Tibial artery (tissue), 4 donors: ENCODE data around the gene C10orf105.
A peak's percentile ranks its signal among the peaks of the same experiment; 100 is the strongest.

Experiments
- DNase-seq, 2 donors: peaks; one replicate each; pipeline ENCODE4 v3.0.0-alpha.2; 2019
- H3K27ac ChIP-seq, 2 donors: fragments of 200-600 bp; sonication (generic) in 1 of 2; 1 replicate in 1 of 2; 2 replicates in 1 of 2; pipeline ENCODE4 v1.5.1; 2018 to 2019; ENCODE audit warnings: mild to moderate bottlenecking in 1 of 2
- H3K27me3 ChIP-seq, 2 donors: fragments of 200-600 bp; sonication (generic) in 1 of 2; one replicate each; pipeline versions ENCODE4 v1.5.1 to v1.6.0; 2016 to 2019
- H3K36me3 ChIP-seq, 3 donors: fragments of 200-600 bp; sonication (generic) in 2 of 3; one replicate each; pipeline ENCODE4 v1.5.1; 2016 to 2019; ENCODE audit warnings: mild to moderate bottlenecking in 2 of 3
- H3K4me1 ChIP-seq, 4 donors: fragments of 200-600 bp; sonication (generic) in 2 of 4; 1 replicate in 3 of 4; 2 replicates in 1 of 4; pipeline ENCODE4 v1.5.1; 2016 to 2019
- H3K4me3 ChIP-seq, 2 donors: fragments of 200-600 bp; sonication (generic) in 1 of 2; 1 replicate in 1 of 2; 2 replicates in 1 of 2; pipeline ENCODE4 v1.5.1; 2018 to 2019; ENCODE audit warnings: mild to moderate bottlenecking in 2 of 2
- H3K9me3 ChIP-seq, 3 donors: fragments of 200-600 bp; sonication (generic) in 1 of 3; one replicate each; pipeline ENCODE4 v1.5.1; 2016 to 2019
- intact Hi-C: fragments of 100-400 bp; cut with DNase I; formaldehyde crosslinking; loops from one replicate; pipeline ENCODE4 v1.15.0; 2023; ENCODE audit warnings: low total_unique reads
- TF ChIP-seq, protein P1 (sequence below), 2 experiments: fragments of 200-600 bp in 1 of 2; fragments of 450-650 bp in 1 of 2; IDR thresholded peaks; one replicate each; pipeline ENCODE4 v1.5.1; 2017 to 2019; ENCODE audit warnings: antibody characterized with exemption in 2 of 2, mild to moderate bottlenecking in 1 of 2, moderate library complexity in 1 of 2

The C10orf105 gene

DNA sequence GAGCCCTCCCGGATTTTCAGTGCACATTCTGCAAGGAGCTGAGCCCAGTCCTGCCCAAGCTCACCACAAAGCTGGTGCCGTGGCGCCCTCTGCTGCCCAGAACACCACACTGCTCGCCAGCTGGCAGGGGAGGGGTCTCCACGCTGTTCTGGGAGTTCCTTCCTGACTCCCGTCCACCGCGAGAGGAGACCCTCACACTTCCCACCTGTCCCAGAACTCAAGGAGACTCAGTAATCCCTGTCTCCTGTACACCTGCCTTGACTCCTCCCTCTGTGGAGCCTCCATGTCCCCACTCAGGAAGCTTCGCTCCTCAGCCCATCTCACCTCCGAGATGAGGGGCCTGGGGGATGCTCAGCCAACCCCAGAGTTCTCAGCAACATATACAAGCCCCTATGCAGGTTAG is 11.3 kb downstream of the C10orf105 start:
- Histone ChIP-seq H3K27ac (no peak overlapping the region), H3K9me3 (no peaks in the 10 kb centered on the region), H3K4me1 (peaks cover 0 to 8% (median 8%) of the 10 kb centered on the region in 4 donors), H3K4me3 (no peak overlapping the region), H3K36me3 (no peaks in the 10 kb centered on the region), H3K27me3 (no peaks in the 10 kb centered on the region)
- DNase-seq, result no peak
- intact Hi-C loops, result loop anchor here (5.0 to 10.0 kb wide), 2 partner anchors 186 to 326 kb away; no protein-coding TSS in a partner anchor
- TF ChIP-seq, protein P1, sequence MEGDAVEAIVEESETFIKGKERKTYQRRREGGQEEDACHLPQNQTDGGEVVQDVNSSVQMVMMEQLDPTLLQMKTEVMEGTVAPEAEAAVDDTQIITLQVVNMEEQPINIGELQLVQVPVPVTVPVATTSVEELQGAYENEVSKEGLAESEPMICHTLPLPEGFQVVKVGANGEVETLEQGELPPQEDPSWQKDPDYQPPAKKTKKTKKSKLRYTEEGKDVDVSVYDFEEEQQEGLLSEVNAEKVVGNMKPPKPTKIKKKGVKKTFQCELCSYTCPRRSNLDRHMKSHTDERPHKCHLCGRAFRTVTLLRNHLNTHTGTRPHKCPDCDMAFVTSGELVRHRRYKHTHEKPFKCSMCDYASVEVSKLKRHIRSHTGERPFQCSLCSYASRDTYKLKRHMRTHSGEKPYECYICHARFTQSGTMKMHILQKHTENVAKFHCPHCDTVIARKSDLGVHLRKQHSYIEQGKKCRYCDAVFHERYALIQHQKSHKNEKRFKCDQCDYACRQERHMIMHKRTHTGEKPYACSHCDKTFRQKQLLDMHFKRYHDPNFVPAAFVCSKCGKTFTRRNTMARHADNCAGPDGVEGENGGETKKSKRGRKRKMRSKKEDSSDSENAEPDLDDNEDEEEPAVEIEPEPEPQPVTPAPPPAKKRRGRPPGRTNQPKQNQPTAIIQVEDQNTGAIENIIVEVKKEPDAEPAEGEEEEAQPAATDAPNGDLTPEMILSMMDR (IDR thresholded peaks at IDR 0.05), result peak; percentile 63 to 65

DNA sequence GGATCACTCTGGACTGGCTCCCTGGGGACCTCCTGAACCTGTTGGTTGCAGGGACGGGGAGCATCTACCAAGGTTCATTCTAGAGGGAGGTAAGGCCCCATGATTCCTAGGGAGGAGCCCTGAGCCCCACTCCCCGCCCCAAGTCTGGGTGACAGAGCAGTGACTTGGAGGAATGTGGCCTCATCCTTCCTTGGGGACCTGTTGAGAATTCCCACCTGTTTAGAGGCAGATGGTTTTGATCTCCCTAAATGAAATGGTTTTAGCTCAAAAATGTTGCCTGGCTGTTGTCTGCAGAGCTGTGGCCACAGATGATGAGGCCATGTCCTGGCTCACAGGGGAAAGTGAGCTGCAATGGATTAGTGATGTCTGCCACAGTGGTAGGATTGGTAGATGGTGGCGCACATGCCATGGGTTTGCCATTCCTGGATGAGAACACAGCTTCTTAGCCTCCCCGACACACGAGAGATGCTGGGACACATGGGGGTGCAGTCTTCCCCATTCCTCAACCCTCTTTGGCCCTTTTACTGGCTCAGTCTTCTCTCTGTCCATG is 12.3 kb downstream of the C10orf105 start:
- no peak overlapping the region for H3K4me3 ChIP-seq
- H3K27ac ChIP-seq, result no peak overlapping the region
- H3K4me1 ChIP-seq, result no peaks in the 10 kb centered on the region
- intact Hi-C loops, result loop anchor here (5.0 to 10.0 kb wide), 2 partner anchors 187 to 325 kb away; no protein-coding TSS in a partner anchor
- H3K9me3 ChIP-seq, result no peaks in the 10 kb centered on the region
- no peaks in the 10 kb centered on the region for H3K27me3 ChIP-seq
- TF ChIP-seq, protein P1 (IDR thresholded peaks at IDR 0.05), result no peak
- no peaks in the 10 kb centered on the region for H3K36me3 ChIP-seq
- no peak for DNase-seq

DNA sequence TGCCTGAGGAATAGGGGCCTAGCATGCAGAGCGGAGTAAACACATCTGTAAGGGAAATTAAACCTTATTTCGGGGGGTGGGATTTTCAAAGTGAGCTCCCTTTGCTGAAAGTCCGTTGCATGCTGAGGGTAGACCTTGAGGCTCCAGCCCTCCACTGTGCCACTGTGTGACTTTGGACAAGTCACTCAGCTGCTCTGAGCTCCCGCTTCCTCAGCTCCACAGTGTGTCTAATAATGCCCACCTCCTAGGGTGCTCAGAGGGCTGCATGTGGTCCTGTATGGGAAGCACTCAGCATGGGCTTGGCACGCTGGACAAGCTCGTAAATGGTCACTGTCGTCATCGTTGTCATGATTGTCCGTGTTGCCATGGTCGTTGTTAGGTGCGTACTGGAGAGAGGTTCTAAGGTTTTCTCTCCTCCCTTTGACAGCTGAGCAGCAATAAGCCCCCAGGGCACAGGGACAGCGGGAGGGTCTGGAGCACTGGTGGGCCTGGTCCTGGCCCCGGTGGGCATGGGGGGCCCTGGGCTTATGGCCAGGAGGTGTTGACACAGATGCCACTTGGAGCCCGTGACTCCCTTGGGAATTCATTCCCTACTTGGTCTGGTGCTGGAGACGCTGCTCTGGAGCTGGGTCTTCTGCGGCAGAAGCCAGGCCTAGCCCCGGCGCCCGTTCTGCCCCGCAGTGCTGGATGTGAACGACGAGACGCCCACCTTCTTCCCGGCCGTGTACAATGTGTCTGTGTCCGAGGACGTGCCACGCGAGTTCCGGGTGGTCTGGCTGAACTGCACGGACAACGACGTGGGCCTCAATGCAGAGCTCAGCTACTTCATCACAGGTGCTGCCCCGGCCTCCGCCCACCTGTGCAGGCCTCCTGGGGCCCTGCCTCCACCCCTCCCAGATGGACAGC is 13.1 kb downstream of the C10orf105 start:
- no peaks in the 10 kb centered on the region for H3K9me3 ChIP-seq
- DNase-seq, result no peak
- TF ChIP-seq, protein P1 (IDR thresholded peaks at IDR 0.05), result no peak
- peaks cover 0 to 4% of the 10 kb centered on the region in 2 donors for H3K27me3 ChIP-seq
- H3K36me3 ChIP-seq, result no peaks in the 10 kb centered on the region
- H3K27ac ChIP-seq, result no peak overlapping the region
- intact Hi-C loops, result loop anchor here (5.0 to 10.0 kb wide), 2 partner anchors 188 to 324 kb away; no protein-coding TSS in a partner anchor
- H3K4me3 ChIP-seq, result no peak overlapping the region
- H3K4me1 ChIP-seq, result no peaks in the 10 kb centered on the region

DNA sequence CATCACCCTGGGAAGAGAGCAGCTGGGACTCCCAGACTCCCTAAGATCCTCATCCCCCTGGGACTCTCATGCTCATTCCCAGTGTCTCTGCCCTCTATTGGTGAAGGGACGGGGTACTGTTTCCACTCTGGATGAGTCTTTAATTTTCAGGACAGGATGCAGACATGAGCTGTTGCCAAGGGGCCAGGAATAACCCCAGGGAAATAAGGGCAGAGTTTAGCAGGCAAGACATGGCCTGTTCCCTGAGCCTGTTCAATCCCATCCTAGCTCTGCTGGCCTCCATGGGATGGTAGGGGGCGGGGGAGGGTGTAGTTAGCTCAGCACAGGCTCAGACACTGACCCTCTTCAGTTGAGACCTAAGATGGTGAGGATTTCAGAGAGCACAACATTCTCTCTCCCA is 14.0 kb downstream of the C10orf105 start:
- Histone ChIP-seq H3K27ac (no peak overlapping the region), H3K36me3 (no peaks in the 10 kb centered on the region), H3K4me3 (no peak overlapping the region), H3K27me3 (peaks cover 0 to 4% of the 10 kb centered on the region in 2 donors), H3K9me3 (no peaks in the 10 kb centered on the region), H3K4me1 (no peaks in the 10 kb centered on the region)
- intact Hi-C loops, result loop anchor here (5.0 to 10.0 kb wide), 2 partner anchors 189 to 323 kb away; no protein-coding TSS in a partner anchor
- no peak for DNase-seq
- TF ChIP-seq, protein P1 (IDR thresholded peaks at IDR 0.05), result no peak

DNA sequence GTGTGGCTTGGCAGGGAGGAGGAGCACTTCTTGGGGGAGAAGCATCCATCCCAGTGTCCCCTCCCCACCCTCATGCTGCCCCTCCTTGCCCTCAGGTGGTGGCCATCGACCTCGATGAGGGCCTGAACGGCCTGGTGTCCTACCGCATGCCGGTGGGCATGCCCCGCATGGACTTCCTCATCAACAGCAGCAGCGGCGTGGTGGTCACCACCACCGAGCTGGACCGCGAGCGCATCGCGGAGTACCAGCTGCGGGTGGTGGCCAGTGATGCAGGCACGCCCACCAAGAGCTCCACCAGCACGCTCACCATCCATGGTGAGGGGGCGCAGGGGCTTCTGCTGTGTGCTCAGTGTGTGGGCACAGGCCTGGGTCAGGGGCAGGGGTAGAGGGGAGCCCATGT is 14.8 kb downstream of the C10orf105 start:
- TF ChIP-seq, protein P1 (IDR thresholded peaks at IDR 0.05), result no peak
- no peak overlapping the region for H3K4me3 ChIP-seq

More for the DNA sequence above, 14.8 kb downstream of the C10orf105 start:
- Histone ChIP-seq H3K4me1 (no peaks in the 10 kb centered on the region), H3K36me3 (no peaks in the 10 kb centered on the region), H3K9me3 (no peaks in the 10 kb centered on the region), H3K27ac (no peak overlapping the region), H3K27me3 (peaks cover 0 to 4% of the 10 kb centered on the region in 2 donors)
- no peak for DNase-seq
- intact Hi-C loops, result loop anchor here (5.0 to 10.0 kb wide), 3 partner anchors 107 to 323 kb away; no protein-coding TSS in a partner anchor
